K562 (cell line): ENCODE data around the gene CMSS1. TPM values are rescaled to one million over a fixed set of nuclear protein-coding genes. Genes with fewer than 3 reads are reported as not detected.

Experiments used
- ARNT ChIP-seq, 2 experiments: fragments of 450-650 bp; IDR thresholded peaks; 2 replicates each; pipeline ENCODE4 v1.6.1; 2016; ENCODE audit warnings: mild to moderate bottlenecking in 1 of 2
- DNMT1 ChIP-seq: fragments of 450-650 bp; IDR thresholded peaks from 2 replicates; pipeline ENCODE4 v1.6.1; 2016; ENCODE audit warnings: antibody characterized with exemption, mild to moderate bottlenecking
- EP300 ChIP-seq: IDR thresholded peaks from 2 replicates; pipeline ENCODE4 v1.6.1; 2012; ENCODE audit warnings: low read length, improper control_type of control experiment
- EWSR1 ChIP-seq: fragments of 450-650 bp; IDR thresholded peaks from 2 replicates; pipeline ENCODE4 v1.6.1; 2018; ENCODE audit warnings: borderline replicate concordance, mild to moderate bottlenecking, low read depth, moderate library complexity; ENCODE audit not compliant: partially characterized antibody
- KLF16 ChIP-seq: IDR thresholded peaks from 2 replicates; pipeline ENCODE4 v1.6.1; 2016; ENCODE audit warnings: antibody characterized with exemption
- L3MBTL2 ChIP-seq: fragments of 450-650 bp; IDR thresholded peaks from 2 replicates; pipeline ENCODE4 v1.6.1; 2016; ENCODE audit warnings: mild to moderate bottlenecking, moderate library complexity
- MCM5 ChIP-seq: fragments of 450-650 bp; IDR thresholded peaks from 2 replicates; pipeline ENCODE4 v1.6.1; 2016; ENCODE audit warnings: low read depth
- NRF1 ChIP-seq, 2 experiments: fragments of 450-650 bp; IDR thresholded peaks in 1 of 2; conservative IDR thresholded peaks in 1 of 2; 2 replicates each; pipeline ENCODE4 v1.6.1; 2014; ENCODE audit warnings: mild to moderate bottlenecking in 2 of 2
- POLR2G ChIP-seq: fragments of 200-400 bp; formaldehyde crosslinking; IDR thresholded peaks from 2 replicates; pipeline ENCODE4 v1.6.1; 2017; ENCODE audit warnings: low read depth, mild to moderate bottlenecking, antibody characterized with exemption, low read length, moderate library complexity
- SIRT6 ChIP-seq: IDR thresholded peaks from one replicate; pipeline ENCODE4 v1.6.1; 2012; ENCODE audit warnings: low read depth, mild to moderate bottlenecking, control low read depth, inconsistent platforms, low read length, moderate library complexity
- ZBTB8A ChIP-seq: fragments of 450-650 bp; IDR thresholded peaks from 2 replicates; pipeline ENCODE4 v1.6.1; 2018; ENCODE audit warnings: mild to moderate bottlenecking, moderate library complexity; ENCODE audit not compliant: partially characterized antibody
- ZNF12 ChIP-seq: sonication (generic); formaldehyde crosslinking; IDR thresholded peaks from 2 replicates; pipeline ENCODE4 v1.4.0; 2020; ENCODE audit warnings: mild to moderate bottlenecking, missing genetic modification reagents
- ZNF124 ChIP-seq: sonication (generic); formaldehyde crosslinking; IDR thresholded peaks from 2 replicates; pipeline ENCODE4 v1.8.1; 2022; ENCODE audit warnings: missing genetic modification reagents
- ZNF165 ChIP-seq: fragments of 250-450 bp; sonication (Bioruptor Pico); IDR thresholded peaks from 2 replicates; pipeline ENCODE4 v1.4.0; 2020; ENCODE audit warnings: borderline replicate concordance
- ZNF280A ChIP-seq: fragments of 450-650 bp; IDR thresholded peaks from 2 replicates; pipeline ENCODE4 v1.6.1; 2018; ENCODE audit warnings: mild to moderate bottlenecking, low read depth; ENCODE audit not compliant: partially characterized antibody
- ZSCAN32 ChIP-seq: fragments of 450-650 bp; formaldehyde crosslinking; IDR thresholded peaks from 2 replicates; pipeline ENCODE4 v1.4.0; 2020; ENCODE audit warnings: mild to moderate bottlenecking, moderate library complexity
- polyA plus RNA-seq, 8 experiments: library from polyadenylated mRNA; depleted of rRNA in 4 of 8; stranded (reverse) in 5 of 8; unstranded in 3 of 8; fragments of >200 nt; fragmentation: Nextera tagmentation in 2 of 8; fragmentation: Illumina TruSeq in 1 of 8; extraction: Ambion mirVana in 2 of 8; extraction: Trizol in 1 of 8; gene quantifications; 2 replicates each; pipeline versions ENCODE4 v1.2.1 to v1.2.3, GENCODE V29; 2011 to 2014; ENCODE audit warnings: inconsistent platforms in 1 of 8, missing spikeins in 1 of 8
- total RNA-seq, 7 experiments: library from RNA; depleted of rRNA in 6 of 7; stranded (reverse); fragments of >200 nt in 6 of 7; fragmentation: Illumina TruSeq in 2 of 7; extraction: Trizol in 2 of 7; gene quantifications; 2 replicates each; pipeline versions ENCODE4 v1.2.1 to v1.2.3, GENCODE V29; 2011 to 2021; ENCODE audit warnings: low replicate concordance in 1 of 7
- TF ChIP-seq, protein P1 (sequence below): fragments of 450-650 bp; formaldehyde crosslinking; IDR thresholded peaks from 2 replicates; pipeline ENCODE4 v1.4.0; 2020; ENCODE audit warnings: mild to moderate bottlenecking, mixed read lengths
- TF ChIP-seq, protein P2 (sequence below): sonication (generic); formaldehyde crosslinking; IDR thresholded peaks from 2 replicates; pipeline ENCODE4 v1.8.0; 2022; ENCODE audit warnings: missing genetic modification reagents, mild to moderate bottlenecking, borderline replicate concordance
- TF ChIP-seq, protein P3 (sequence below), 3 experiments: fragments of 200-800 bp in 1 of 3; fragments of 250-450 bp in 1 of 3; fragments of 450-650 bp in 1 of 3; sonication (Bioruptor Pico) in 1 of 3; sonication (Bioruptor generic) in 1 of 3; formaldehyde crosslinking in 1 of 3; IDR thresholded peaks; 2 replicates each; pipeline versions ENCODE4 v1.6.1 to v1.8.0; 2016 to 2022; ENCODE audit warnings: mild to moderate bottlenecking in 2 of 3, missing genetic modification characterization in 2 of 3, missing compliant biosample characterization in 1 of 3, moderate library complexity in 1 of 3

CMSS1 gene
- total and polyA plus RNA-seq, 9 of the 15 experiments (the other 6 are each of a cell fraction or from before 2014, with no cell fraction given): 46.9 to 109 (median 72.3) TPM

DNA sequence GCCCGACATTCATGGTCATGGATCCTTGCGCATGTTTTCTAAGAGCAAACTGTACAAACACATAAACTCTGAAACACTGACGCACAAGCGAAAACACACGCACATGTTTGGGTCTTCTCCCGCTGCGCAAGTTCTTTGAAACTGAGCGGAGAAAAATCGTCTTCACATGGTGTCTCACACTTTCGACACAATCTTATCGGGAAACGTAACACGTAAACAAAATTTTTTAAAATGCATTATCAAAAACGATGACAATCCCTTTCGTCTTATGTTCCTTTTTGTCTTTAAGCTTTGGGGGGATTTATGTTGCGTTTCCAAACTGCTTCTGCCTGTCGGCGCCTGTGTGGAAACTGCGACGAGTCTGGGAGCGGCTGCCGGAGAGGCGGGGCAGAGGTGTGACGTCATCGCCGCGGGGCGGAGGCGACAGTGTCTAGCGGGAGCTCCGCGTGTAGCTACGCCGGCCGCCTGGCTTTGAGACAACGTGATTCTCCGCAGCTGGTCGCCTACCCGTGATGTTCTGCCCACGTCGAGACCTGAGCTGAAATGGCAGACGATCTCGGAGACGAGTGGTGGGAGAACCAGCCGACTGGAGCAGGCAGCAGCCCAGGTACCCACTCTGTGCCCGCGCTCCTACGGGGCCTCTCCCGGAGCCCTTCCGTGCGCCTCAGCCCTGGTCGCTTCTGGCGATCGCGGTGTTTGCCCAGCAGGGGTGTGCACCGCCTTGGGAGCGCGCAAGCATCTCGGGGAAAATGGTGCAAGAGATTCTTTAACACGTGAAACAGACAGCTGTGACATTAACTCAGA, at the start of gene CMSS1 (continued):
- no peak for TF ChIP-seq ZSCAN32 (CRISPR knock-in tag)
- TF ChIP-seq ARNT (IDR thresholded peaks at IDR 0.05): no peak
- no peak for TF ChIP-seq MCM5
- TF ChIP-seq L3MBTL2: peak; percentile 88
- TF ChIP-seq EP300: peak; percentile 98
- TF ChIP-seq EWSR1: no peak
- TF ChIP-seq NRF1 (conservative IDR thresholded peaks at IDR 0.05 in 1 of 2, IDR thresholded peaks at IDR 0.05 in 1 of 2): peak; percentile 70 to 77
- TF ChIP-seq KLF16: no peak
- peak; percentile 91 for TF ChIP-seq POLR2G
- no peak for TF ChIP-seq ZNF165
- TF ChIP-seq ZNF12 (CRISPR knock-in tag): no peak
- TF ChIP-seq, protein P1, sequence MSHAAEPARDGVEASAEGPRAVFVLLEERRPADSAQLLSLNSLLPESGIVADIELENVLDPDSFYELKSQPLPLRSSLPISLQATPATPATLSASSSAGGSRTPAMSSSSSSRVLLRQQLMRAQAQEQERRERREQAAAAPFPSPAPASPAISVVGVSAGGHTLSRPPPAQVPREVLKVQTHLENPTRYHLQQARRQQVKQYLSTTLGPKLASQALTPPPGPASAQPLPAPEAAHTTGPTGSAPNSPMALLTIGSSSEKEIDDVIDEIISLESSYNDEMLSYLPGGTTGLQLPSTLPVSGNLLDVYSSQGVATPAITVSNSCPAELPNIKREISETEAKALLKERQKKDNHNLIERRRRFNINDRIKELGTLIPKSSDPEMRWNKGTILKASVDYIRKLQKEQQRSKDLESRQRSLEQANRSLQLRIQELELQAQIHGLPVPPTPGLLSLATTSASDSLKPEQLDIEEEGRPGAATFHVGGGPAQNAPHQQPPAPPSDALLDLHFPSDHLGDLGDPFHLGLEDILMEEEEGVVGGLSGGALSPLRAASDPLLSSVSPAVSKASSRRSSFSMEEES (CRISPR knock-in tag): no peak
- TF ChIP-seq ZBTB8A: no peak
- no peak for TF ChIP-seq SIRT6
- TF ChIP-seq ZNF124 (CRISPR knock-in tag): no peak
- TF ChIP-seq, protein P2, sequence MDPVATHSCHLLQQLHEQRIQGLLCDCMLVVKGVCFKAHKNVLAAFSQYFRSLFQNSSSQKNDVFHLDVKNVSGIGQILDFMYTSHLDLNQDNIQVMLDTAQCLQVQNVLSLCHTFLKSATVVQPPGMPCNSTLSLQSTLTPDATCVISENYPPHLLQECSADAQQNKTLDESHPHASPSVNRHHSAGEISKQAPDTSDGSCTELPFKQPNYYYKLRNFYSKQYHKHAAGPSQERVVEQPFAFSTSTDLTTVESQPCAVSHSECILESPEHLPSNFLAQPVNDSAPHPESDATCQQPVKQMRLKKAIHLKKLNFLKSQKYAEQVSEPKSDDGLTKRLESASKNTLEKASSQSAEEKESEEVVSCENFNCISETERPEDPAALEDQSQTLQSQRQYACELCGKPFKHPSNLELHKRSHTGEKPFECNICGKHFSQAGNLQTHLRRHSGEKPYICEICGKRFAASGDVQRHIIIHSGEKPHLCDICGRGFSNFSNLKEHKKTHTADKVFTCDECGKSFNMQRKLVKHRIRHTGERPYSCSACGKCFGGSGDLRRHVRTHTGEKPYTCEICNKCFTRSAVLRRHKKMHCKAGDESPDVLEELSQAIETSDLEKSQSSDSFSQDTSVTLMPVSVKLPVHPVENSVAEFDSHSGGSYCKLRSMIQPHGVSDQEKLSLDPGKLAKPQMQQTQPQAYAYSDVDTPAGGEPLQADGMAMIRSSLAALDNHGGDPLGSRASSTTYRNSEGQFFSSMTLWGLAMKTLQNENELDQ (CRISPR knock-in tag): no peak
- TF ChIP-seq, protein P3, sequence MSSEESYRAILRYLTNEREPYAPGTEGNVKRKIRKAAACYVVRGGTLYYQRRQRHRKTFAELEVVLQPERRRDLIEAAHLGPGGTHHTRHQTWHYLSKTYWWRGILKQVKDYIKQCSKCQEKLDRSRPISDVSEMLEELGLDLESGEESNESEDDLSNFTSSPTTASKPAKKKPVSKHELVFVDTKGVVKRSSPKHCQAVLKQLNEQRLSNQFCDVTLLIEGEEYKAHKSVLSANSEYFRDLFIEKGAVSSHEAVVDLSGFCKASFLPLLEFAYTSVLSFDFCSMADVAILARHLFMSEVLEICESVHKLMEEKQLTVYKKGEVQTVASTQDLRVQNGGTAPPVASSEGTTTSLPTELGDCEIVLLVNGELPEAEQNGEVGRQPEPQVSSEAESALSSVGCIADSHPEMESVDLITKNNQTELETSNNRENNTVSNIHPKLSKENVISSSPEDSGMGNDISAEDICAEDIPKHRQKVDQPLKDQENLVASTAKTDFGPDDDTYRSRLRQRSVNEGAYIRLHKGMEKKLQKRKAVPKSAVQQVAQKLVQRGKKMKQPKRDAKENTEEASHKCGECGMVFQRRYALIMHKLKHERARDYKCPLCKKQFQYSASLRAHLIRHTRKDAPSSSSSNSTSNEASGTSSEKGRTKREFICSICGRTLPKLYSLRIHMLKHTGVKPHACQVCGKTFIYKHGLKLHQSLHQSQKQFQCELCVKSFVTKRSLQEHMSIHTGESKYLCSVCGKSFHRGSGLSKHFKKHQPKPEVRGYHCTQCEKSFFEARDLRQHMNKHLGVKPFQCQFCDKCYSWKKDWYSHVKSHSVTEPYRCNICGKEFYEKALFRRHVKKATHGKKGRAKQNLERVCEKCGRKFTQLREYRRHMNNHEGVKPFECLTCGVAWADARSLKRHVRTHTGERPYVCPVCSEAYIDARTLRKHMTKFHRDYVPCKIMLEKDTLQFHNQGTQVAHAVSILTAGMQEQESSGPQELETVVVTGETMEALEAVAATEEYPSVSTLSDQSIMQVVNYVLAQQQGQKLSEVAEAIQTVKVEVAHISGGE (CRISPR knock-in tag; IDR thresholded peaks at IDR 0.05): no peak
- TF ChIP-seq DNMT1: no peak
- no peak for TF ChIP-seq ZNF280A
